Astrocyte (in vitro differentiated cells and primary cell): ENCODE results near the gene DEPP1. TPM values are rescaled to one million over a fixed set of nuclear protein-coding genes. Genes with fewer than 3 reads are reported as not detected.

ENCODE experiments used
- DNase-seq: peaks from one replicate; pipeline ENCODE4 v3.0.0-alpha.2; 2010; ENCODE audit warnings: low read depth
- FAIRE-seq: peaks from 2 replicates; lab custom pipeline; 2011; peaks lifted over from hg19 to GRCh38; lab: Jason Lieb, UNC
- H2AFZ ChIP-seq: 2 replicates; pipeline ENCODE4 v1.6.0; 2012; ENCODE audit warnings: low read depth, low read length, inconsistent platforms
- H3K27ac ChIP-seq: 2 replicates; pipeline ENCODE4 v1.5.1; 2011; ENCODE audit warnings: low read depth, low read length, inconsistent platforms
- H3K27me3 ChIP-seq: 2 replicates; pipeline ENCODE4 v1.6.0; 2011; ENCODE audit warnings: low read length, inconsistent platforms; ENCODE audit not compliant: insufficient read depth
- H3K36me3 ChIP-seq: 2 replicates; pipeline ENCODE4 v1.5.1; 2011; ENCODE audit warnings: low read length, inconsistent platforms; ENCODE audit not compliant: insufficient read depth
- H3K4me1 ChIP-seq: 2 replicates; pipeline ENCODE4 v1.5.1; 2011; ENCODE audit warnings: low read length, inconsistent platforms; ENCODE audit not compliant: insufficient read depth
- H3K4me2 ChIP-seq: 2 replicates; pipeline ENCODE4 v1.6.0; 2012; ENCODE audit warnings: low read length, inconsistent platforms
- H3K4me3 ChIP-seq: 2 replicates; pipeline ENCODE4 v1.5.1; 2011; ENCODE audit warnings: low read depth, mild to moderate bottlenecking, low read length, inconsistent platforms; ENCODE audit not compliant: insufficient read depth
- H3K79me2 ChIP-seq: 2 replicates; pipeline ENCODE4 v1.6.0; 2012; ENCODE audit warnings: mild to moderate bottlenecking, low read length, inconsistent platforms; ENCODE audit not compliant: insufficient read depth
- H3K9ac ChIP-seq: 2 replicates; pipeline ENCODE4 v1.6.0; 2012; ENCODE audit warnings: mild to moderate bottlenecking, low read length, inconsistent platforms
- H3K9me3 ChIP-seq: 2 replicates; pipeline ENCODE4 v1.5.1; 2012; ENCODE audit warnings: low read depth, mild to moderate bottlenecking, low read length, inconsistent platforms; ENCODE audit not compliant: insufficient read depth
- H4K20me1 ChIP-seq: 2 replicates; pipeline ENCODE4 v1.6.0; 2012; ENCODE audit warnings: low read length, inconsistent platforms; ENCODE audit not compliant: insufficient read depth
- H3K27ac Mint-ChIP-seq: one replicate; pipeline ENCODE4 v1.8.0; 2021; ENCODE audit warnings: mild to moderate bottlenecking, mixed read lengths; ENCODE audit not compliant: unreplicated experiment
- H3K27me3 Mint-ChIP-seq: one replicate; pipeline ENCODE4 v1.8.0; 2021; ENCODE audit warnings: low read depth, mixed read lengths; ENCODE audit not compliant: unreplicated experiment
- H3K36me3 Mint-ChIP-seq: one replicate; pipeline ENCODE4 v1.8.0; 2021; ENCODE audit warnings: low read depth, mixed read lengths; ENCODE audit not compliant: unreplicated experiment
- H3K4me1 Mint-ChIP-seq: one replicate; pipeline ENCODE4 v1.8.0; 2021; ENCODE audit warnings: low read depth, mixed read lengths; ENCODE audit not compliant: unreplicated experiment
- H3K4me3 Mint-ChIP-seq: one replicate; pipeline ENCODE4 v1.8.0; 2021; ENCODE audit warnings: mild to moderate bottlenecking, moderate library complexity, mixed read lengths; ENCODE audit not compliant: unreplicated experiment
- H3K9me3 Mint-ChIP-seq: one replicate; pipeline ENCODE4 v1.8.0; 2021; ENCODE audit warnings: mild to moderate bottlenecking, mixed read lengths; ENCODE audit not compliant: unreplicated experiment
- EZH2 ChIP-seq: IDR thresholded peaks from 2 replicates; pipeline ENCODE4 v1.6.1; 2012; ENCODE audit warnings: mild to moderate bottlenecking, low read length, inconsistent platforms; ENCODE audit not compliant: insufficient read depth
- total RNA-seq: library from RNA; stranded (reverse); gene quantifications from 2 replicates; pipeline ENCODE4 v1.2.1, GENCODE V29; 2021
- TF ChIP-seq, protein P1 (sequence below): IDR thresholded peaks from 2 replicates; pipeline ENCODE4 v1.5.1; 2011; ENCODE audit warnings: low read depth, mild to moderate bottlenecking, inconsistent platforms, low read length, moderate library complexity; ENCODE audit not compliant: insufficient read depth

Gene DEPP1
- total RNA-seq, 1 donor from 2014 or later: 6.6 TPM

DNA sequence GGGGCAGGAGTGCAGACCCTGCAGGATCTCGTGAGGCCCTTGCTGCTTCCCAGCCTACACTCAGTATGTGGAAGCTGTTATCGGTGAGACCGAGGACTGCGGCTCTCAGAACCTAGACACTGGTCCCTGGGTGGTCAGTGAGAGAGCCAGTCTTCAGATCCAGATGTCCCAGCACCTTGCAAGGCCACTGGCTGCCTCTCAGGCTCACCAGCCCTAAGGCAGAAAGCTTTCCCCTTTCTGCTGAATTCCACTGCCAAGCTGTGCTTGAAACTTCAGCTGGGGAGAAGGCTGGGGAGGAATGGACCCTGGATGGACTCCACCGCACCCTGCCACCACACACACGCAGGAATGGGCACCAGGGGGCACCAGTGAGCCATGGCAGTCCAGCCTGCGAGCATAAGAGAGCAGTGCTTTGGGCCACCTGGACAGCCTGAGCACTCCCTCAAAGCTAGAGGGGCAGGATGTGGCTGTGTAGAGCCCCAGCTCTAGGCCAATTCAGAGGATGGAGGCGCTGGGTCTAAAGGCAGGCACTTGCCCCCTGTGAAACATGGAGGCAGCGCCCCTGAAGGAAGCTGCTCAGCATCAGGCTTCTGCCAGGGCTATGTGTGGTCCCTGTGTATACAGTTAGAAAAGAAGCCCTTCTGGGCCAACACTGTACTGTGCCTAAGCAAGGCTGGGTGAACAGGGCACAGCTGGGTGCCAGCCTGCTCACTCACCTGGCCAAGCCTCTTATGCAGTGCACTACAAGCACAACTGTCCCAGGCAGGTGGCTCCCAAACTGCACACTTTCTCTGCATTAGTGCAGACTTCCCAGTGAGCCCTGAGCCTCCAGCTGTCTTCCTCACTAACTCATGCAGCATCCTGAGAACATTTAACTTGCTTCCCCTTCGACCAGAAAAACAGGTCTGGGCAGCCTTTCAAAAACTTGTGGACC is 45.8 kb downstream of the DEPP1 start:
- H3K79me2 ChIP-seq: no peaks in the 10 kb centered on the region
- peaks cover 5% of the 10 kb centered on the region for H3K4me1 ChIP-seq
- no peaks in the 10 kb centered on the region for H3K9me3 ChIP-seq
- H3K36me3 ChIP-seq: no peaks in the 10 kb centered on the region
- Mint-ChIP-seq H3K27me3 (peaks cover 16% of the 10 kb centered on the region), H3K9me3 (peaks cover 7% of the 10 kb centered on the region), H3K27ac (no peak overlapping the region), H3K4me3 (no peak overlapping the region), H3K4me1 (peaks cover 24% of the 10 kb centered on the region), H3K36me3 (no peaks in the 10 kb centered on the region)
- no peak overlapping the region for H3K4me2 ChIP-seq
- peak overlapping the region; percentile 13 for H2AFZ ChIP-seq
- H3K9ac ChIP-seq: no peak overlapping the region
- DNase-seq (peak; percentile 56), FAIRE-seq (no peak)
- H3K4me3 ChIP-seq: no peak overlapping the region
- no peaks in the 10 kb centered on the region for H3K27me3 ChIP-seq
- H3K27ac ChIP-seq: no peak overlapping the region
- TF ChIP-seq, protein P1, sequence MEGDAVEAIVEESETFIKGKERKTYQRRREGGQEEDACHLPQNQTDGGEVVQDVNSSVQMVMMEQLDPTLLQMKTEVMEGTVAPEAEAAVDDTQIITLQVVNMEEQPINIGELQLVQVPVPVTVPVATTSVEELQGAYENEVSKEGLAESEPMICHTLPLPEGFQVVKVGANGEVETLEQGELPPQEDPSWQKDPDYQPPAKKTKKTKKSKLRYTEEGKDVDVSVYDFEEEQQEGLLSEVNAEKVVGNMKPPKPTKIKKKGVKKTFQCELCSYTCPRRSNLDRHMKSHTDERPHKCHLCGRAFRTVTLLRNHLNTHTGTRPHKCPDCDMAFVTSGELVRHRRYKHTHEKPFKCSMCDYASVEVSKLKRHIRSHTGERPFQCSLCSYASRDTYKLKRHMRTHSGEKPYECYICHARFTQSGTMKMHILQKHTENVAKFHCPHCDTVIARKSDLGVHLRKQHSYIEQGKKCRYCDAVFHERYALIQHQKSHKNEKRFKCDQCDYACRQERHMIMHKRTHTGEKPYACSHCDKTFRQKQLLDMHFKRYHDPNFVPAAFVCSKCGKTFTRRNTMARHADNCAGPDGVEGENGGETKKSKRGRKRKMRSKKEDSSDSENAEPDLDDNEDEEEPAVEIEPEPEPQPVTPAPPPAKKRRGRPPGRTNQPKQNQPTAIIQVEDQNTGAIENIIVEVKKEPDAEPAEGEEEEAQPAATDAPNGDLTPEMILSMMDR: peak; percentile 89
- TF ChIP-seq EZH2: no peak
- no peaks in the 10 kb centered on the region for H4K20me1 ChIP-seq

DNA sequence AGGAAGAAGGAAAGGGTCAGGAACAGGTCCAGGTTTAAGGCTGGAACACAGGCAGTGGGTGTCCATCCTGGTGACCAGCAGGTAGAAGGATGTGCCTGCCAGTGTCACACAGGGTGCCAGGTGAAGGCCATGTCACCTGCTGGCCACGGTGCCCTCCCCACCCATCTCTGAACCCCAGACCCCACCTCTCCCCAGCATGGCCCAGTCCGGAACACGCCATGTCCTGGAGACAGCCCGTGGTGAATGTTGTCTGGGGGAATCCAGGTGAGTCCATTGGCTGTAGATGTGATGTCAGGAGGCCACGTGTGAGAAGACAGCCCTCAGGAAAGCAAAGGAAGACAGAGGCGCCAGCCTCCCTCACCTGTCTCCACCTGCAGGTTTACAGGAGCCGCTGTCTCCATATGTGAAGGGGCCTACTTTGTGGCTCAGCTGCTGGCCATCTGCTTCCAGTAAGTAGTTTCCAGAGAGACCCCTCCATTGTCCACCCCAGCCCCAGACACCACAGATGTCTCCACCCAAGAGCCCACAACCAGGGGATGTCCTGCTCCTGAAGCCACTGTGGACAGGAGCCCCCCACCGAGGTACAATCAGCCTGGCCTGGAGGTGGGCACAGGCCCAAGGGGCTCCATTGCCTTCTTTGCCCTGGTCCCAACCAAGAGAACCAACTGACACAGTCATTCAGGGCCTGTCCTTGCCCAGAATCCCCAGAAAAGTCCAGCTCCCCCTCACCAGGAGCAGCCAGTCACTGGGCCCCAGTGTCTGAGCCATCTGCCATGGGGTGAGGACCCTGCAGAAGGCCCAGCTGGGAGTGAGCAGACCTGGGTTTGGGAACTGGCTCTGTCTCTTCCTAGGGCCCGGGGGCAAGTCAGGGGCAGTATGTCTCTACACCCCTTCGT is 46.7 kb downstream of the DEPP1 start:
- FAIRE-seq (no peak), DNase-seq (no peak)
- H3K4me3 Mint-ChIP-seq: no peak overlapping the region
- H3K4me2 ChIP-seq: no peak overlapping the region
- H2AFZ ChIP-seq: no peak overlapping the region
- H3K9ac ChIP-seq: no peak overlapping the region
- no peaks in the 10 kb centered on the region for H3K36me3 Mint-ChIP-seq
- TF ChIP-seq, protein P1: no peak
- TF ChIP-seq EZH2: no peak
- peaks cover 7% of the 10 kb centered on the region for H3K9me3 Mint-ChIP-seq
- H3K36me3 ChIP-seq: no peaks in the 10 kb centered on the region
- no peak overlapping the region for H3K4me3 ChIP-seq
- no peaks in the 10 kb centered on the region for H4K20me1 ChIP-seq
- no peak overlapping the region for H3K27ac Mint-ChIP-seq
- H3K4me1 ChIP-seq: peaks cover 5% of the 10 kb centered on the region
- H3K27me3 ChIP-seq: no peaks in the 10 kb centered on the region
- H3K4me1 Mint-ChIP-seq: peaks cover 20% of the 10 kb centered on the region
- no peaks in the 10 kb centered on the region for H3K9me3 ChIP-seq
- no peak overlapping the region for H3K27ac ChIP-seq
- no peaks in the 10 kb centered on the region for H3K79me2 ChIP-seq
- H3K27me3 Mint-ChIP-seq: peaks cover 16% of the 10 kb centered on the region
